ENCODE measurements around the gene SELENOP. TPM values are rescaled to one million over a fixed set of nuclear protein-coding genes. Genes with fewer than 3 reads are reported as not detected.

The SELENOP gene
- polyA plus RNA-seq, 1 donor from 2014 or later, result 5.0 TPM

GRCh38 chr5:42806004-42806700 is 5.5 kb downstream of the SELENOP start:
- Histone ChIP-seq H3K36me3 (ENCODE audit: insufficient read depth, low read length) (no peaks in the 10 kb centered on the region), H3K79me2 (replicated peaks; ENCODE audit: insufficient read depth, low read length) (no peaks in the 10 kb centered on the region), H3K4me2 (ENCODE audit: low read length) (no peak overlapping the region), H3K27me3 (ENCODE audit: insufficient read depth, low read depth, low read length) (no peaks in the 10 kb centered on the region), H3K9ac (ENCODE audit: low read length) (no peak overlapping the region), H3K9me2 (ENCODE audit: insufficient read depth, low read length) (no peaks in the 10 kb centered on the region), H2AFZ (ENCODE audit: low read depth, low read length) (no peak overlapping the region), H3F3A (ENCODE audit: insufficient read depth, low read length, poor library complexity, severe bottlenecking) (no peaks in the 10 kb centered on the region), H3K27ac (ENCODE audit: low read length) (no peak overlapping the region), H3K4me3 (ENCODE audit: low read length) (no peak overlapping the region), H4K20me1 (ENCODE audit: insufficient read depth) (no peaks in the 10 kb centered on the region), H3K9me3 (ENCODE audit: low read length) (no peaks in the 10 kb centered on the region)
- TF ChIP-seq SMC3 (conservative IDR thresholded peaks at IDR 0.05; ENCODE audit: poor library complexity) (no peak), POLR2AphosphoS5 (IDR thresholded peaks at IDR 0.05) (no peak), CTCF (IDR thresholded peaks at IDR 0.05; ENCODE audit: poor library complexity, severe bottlenecking) (no peak), EZH2 (IDR thresholded peaks at IDR 0.05; ENCODE audit: borderline replicate concordance, insufficient read depth, low read length, poor library complexity, severe bottlenecking) (no peak), EP300 (conservative IDR thresholded peaks at IDR 0.05; ENCODE audit: poor library complexity, severe bottlenecking) (no peak), RAD21 (conservative IDR thresholded peaks at IDR 0.05) (no peak), REST (IDR thresholded peaks at IDR 0.05; ENCODE audit: borderline replicate concordance) (no peak), TAF1 (IDR thresholded peaks at IDR 0.05; ENCODE audit: low read depth) (no peak), MXI1 (conservative IDR thresholded peaks at IDR 0.05; ENCODE audit: poor library complexity, severe bottlenecking) (no peak)

GRCh38 chr5:42804717-42805339 is 6.9 kb downstream of the SELENOP start:
- no peaks in the 10 kb centered on the region for H3K27me3 ChIP-seq (ENCODE audit: insufficient read depth, low read depth, low read length)
- H3K4me3 ChIP-seq (ENCODE audit: low read length), result no peak overlapping the region
- no peak overlapping the region for H3K4me2 ChIP-seq (ENCODE audit: low read length)
- no peak overlapping the region for H3K9ac ChIP-seq (ENCODE audit: low read length)
- no peak overlapping the region for H2AFZ ChIP-seq (ENCODE audit: low read depth, low read length)
- H3K27ac ChIP-seq (ENCODE audit: low read length), result no peak overlapping the region
- H3K9me3 ChIP-seq (ENCODE audit: low read length), result no peaks in the 10 kb centered on the region
- H3K9me2 ChIP-seq (ENCODE audit: insufficient read depth, low read length), result no peaks in the 10 kb centered on the region
- no peaks in the 10 kb centered on the region for H4K20me1 ChIP-seq (ENCODE audit: insufficient read depth)
- TF ChIP-seq EZH2 (IDR thresholded peaks at IDR 0.05; ENCODE audit: borderline replicate concordance, insufficient read depth, low read length, poor library complexity, severe bottlenecking) (no peak), RAD21 (conservative IDR thresholded peaks at IDR 0.05) (no peak), CTCF (IDR thresholded peaks at IDR 0.05; ENCODE audit: poor library complexity, severe bottlenecking) (no peak), REST (IDR thresholded peaks at IDR 0.05; ENCODE audit: borderline replicate concordance) (no peak), EP300 (conservative IDR thresholded peaks at IDR 0.05; ENCODE audit: poor library complexity, severe bottlenecking) (no peak), TAF1 (IDR thresholded peaks at IDR 0.05; ENCODE audit: low read depth) (no peak), SMC3 (conservative IDR thresholded peaks at IDR 0.05; ENCODE audit: poor library complexity) (no peak), POLR2AphosphoS5 (IDR thresholded peaks at IDR 0.05) (no peak), MXI1 (conservative IDR thresholded peaks at IDR 0.05; ENCODE audit: poor library complexity, severe bottlenecking) (no peak)
- H3K79me2 ChIP-seq (replicated peaks; ENCODE audit: insufficient read depth, low read length), result no peaks in the 10 kb centered on the region
- H3F3A ChIP-seq (ENCODE audit: insufficient read depth, low read length, poor library complexity, severe bottlenecking), result no peaks in the 10 kb centered on the region
- no peaks in the 10 kb centered on the region for H3K36me3 ChIP-seq (ENCODE audit: insufficient read depth, low read length)

All from neural cell (in vitro differentiated cells).